LNCaP clone FGC (cell line): ENCODE data around the gene GATA6.

Experiments
- DNase-seq: peaks from one replicate; pipeline ENCODE4 v3.0.0-alpha.2; 2011; ENCODE audit warnings: low read depth
- H3K4me3 ChIP-seq: 2 replicates; pipeline ENCODE4 v1.5.1; 2011; ENCODE audit warnings: mild to moderate bottlenecking, low read depth, low read length, control low read depth
- TF ChIP-seq, protein P1 (sequence below): IDR thresholded peaks from 2 replicates; pipeline ENCODE4 v1.5.1; 2012; ENCODE audit warnings: mild to moderate bottlenecking; ENCODE audit not compliant: control insufficient read depth, insufficient read depth; ENCODE audit errors: extremely low read depth

Gene GATA6

DNA sequence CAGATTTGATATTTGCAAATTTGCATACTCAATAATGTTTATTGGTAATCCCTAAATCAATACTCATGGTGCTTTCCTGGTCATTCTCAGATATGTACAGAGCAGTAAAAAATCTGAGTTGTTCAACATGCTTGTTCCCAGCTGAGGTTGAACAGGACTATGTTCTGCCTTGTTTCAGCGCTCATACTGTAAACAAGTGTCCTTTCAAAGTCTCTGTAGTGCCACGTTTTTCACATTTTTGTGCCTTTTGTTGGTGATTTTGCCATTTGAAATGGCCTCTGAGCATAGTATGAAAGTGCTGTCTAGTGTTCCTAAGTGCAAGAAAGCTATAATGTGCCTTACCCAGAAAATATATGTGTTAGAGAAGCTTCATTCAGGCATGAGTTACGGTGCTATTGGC lies 16.0 kb upstream of the GATA6 start:
- H3K4me3 ChIP-seq = no peak overlapping the region
- TF ChIP-seq, protein P1, sequence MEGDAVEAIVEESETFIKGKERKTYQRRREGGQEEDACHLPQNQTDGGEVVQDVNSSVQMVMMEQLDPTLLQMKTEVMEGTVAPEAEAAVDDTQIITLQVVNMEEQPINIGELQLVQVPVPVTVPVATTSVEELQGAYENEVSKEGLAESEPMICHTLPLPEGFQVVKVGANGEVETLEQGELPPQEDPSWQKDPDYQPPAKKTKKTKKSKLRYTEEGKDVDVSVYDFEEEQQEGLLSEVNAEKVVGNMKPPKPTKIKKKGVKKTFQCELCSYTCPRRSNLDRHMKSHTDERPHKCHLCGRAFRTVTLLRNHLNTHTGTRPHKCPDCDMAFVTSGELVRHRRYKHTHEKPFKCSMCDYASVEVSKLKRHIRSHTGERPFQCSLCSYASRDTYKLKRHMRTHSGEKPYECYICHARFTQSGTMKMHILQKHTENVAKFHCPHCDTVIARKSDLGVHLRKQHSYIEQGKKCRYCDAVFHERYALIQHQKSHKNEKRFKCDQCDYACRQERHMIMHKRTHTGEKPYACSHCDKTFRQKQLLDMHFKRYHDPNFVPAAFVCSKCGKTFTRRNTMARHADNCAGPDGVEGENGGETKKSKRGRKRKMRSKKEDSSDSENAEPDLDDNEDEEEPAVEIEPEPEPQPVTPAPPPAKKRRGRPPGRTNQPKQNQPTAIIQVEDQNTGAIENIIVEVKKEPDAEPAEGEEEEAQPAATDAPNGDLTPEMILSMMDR = no peak
- DNase-seq = no peak

- no peak overlapping the region for H3K4me3 ChIP-seq
Observed at GRCh38 chr18:22155584-22155983, 13.8 kb upstream of the GATA6 start.

GRCh38 chr18:22159014-22159413 lies 10.4 kb upstream of the GATA6 start:
- TF ChIP-seq, protein P1 = no peak
- H3K4me3 ChIP-seq = no peak overlapping the region
- DNase-seq = no peak

More at GRCh38 chr18:22155584-22155983, 13.8 kb upstream of the GATA6 start:
- TF ChIP-seq, protein P1 = no peak
- DNase-seq = no peak

DNA sequence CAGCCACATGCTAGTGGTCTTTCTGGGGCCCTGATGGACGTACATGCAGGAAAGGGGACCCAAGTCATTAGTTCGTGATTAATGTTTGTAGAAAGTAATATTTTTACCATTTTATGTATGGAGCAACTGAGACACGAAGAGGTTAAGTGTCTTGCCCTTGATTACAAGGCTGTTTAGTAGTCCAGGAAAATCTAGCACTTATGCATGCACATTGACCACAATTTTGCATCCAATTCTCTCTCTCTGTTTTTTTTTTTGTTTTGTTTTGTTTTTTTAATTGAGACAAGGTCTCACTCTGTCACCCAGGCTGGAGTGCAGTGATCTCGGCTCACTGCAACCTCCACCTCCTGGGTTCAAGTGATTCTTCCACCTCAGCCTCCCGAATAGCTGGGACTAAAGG lies 8.3 kb upstream of the GATA6 start:
- TF ChIP-seq, protein P1 = no peak

DNA sequence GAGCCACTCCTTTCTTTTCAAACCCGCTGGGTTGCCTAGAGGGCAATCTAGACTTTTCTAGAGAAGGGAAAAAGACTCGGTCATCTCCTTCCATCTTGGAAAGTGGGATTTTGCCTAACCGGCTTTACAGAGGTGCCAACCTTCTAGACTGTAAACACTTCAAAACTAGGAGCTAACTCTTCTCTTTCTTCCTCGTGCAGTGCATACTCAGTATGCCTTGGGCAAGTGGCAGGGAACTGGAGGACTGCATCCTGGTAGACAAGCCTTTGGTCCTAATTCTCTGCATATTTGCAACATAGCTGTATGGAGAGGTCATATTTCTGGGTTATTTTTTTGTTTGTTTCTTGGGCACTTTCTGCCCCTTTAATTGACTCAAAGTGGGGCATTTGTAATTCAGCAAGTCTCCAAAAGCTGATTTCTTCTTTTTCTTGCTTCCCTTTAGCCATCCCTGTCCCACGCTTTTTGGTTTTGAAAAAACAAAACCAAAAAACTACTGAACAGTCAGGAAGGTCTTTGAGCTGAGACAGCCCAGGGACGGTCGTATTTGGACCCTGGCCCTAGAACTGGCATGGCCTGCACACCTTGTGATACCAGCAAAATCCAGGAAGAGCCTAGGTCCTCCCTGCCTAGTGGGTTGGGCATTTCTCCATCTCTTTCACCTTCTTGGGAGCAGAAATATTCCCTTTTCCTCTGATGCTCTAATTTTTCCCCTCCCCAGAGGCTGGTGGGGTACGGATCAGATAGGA lies 5.8 kb upstream of the GATA6 start:
- TF ChIP-seq, protein P1 = no peak

More for the DNA sequence above, 8.3 kb upstream of the GATA6 start:
- no peak overlapping the region for H3K4me3 ChIP-seq
- no peak for DNase-seq

GRCh38 chr18:22164337-22165048 lies 4.9 kb upstream of the GATA6 start:
- DNase-seq = no peak
- H3K4me3 ChIP-seq = no peak overlapping the region
- TF ChIP-seq, protein P1 = no peak

More for the DNA sequence above, 5.8 kb upstream of the GATA6 start:
- no peak for DNase-seq
- H3K4me3 ChIP-seq = no peak overlapping the region
